Type B pancreatic cell (in vitro differentiated cells): Measurements from ENCODE around the gene RANBP3. TPM values are rescaled to one million over a fixed set of nuclear protein-coding genes. Genes with fewer than 3 reads are reported as not detected.

Experiments
- DNase-seq: peaks from one replicate; pipeline ENCODE4 v3.0.0; 2021; ENCODE audit warnings: mixed read lengths; ENCODE audit not compliant: unreplicated experiment; ENCODE audit errors: extremely low spot score
- H3K27ac Mint-ChIP-seq: 2 replicates; pipeline ENCODE4 v1.8.0; 2021; ENCODE audit warnings: mild to moderate bottlenecking, mixed read lengths
- H3K27me3 Mint-ChIP-seq: 2 replicates; pipeline ENCODE4 v1.8.0; 2021; ENCODE audit warnings: mixed read lengths
- H3K36me3 Mint-ChIP-seq: 2 replicates; pipeline ENCODE4 v1.8.0; 2021; ENCODE audit warnings: mixed read lengths
- H3K4me1 Mint-ChIP-seq: one replicate; pipeline ENCODE4 v1.8.0; 2021; ENCODE audit warnings: mixed read lengths; ENCODE audit not compliant: unreplicated experiment
- H3K4me3 Mint-ChIP-seq: 2 replicates; pipeline ENCODE4 v1.8.0; 2021; ENCODE audit warnings: mild to moderate bottlenecking, mixed read lengths
- H3K9me3 Mint-ChIP-seq: 2 replicates; pipeline ENCODE4 v1.8.0; 2021; ENCODE audit warnings: mixed read lengths
- total RNA-seq: library from RNA; stranded (reverse); gene quantifications from 2 replicates; pipeline ENCODE4 v1.2.1, GENCODE V29; 2021; ENCODE audit warnings: low replicate concordance
- TF ChIP-seq, protein P1 (sequence below): fragments of 200-600 bp; sonication (generic); conservative IDR thresholded peaks from 2 replicates; pipeline ENCODE4 v1.5.0; 2021; ENCODE audit warnings: antibody characterized with exemption, mild to moderate bottlenecking

The RANBP3 gene
- total RNA-seq, 1 donor from 2014 or later = 92.4 TPM

DNA sequence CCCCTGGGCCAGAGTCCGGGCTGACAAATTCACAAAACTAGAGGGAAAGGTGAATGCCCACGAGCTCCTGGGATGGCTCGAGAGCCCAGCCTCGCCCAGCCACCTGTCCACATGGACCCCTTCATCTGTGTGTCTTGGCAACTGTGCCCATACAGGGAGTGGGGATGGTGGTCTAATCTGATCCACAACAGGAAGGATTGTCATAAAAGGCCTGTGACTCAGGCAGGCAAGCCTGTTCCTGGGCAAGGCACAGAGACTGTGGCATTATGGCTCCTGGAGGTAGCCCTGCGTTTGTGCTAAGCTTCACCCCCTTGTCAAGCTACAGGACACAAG is 43.9 kb downstream of the RANBP3 start:
- no peaks in the 10 kb centered on the region for H3K27me3 Mint-ChIP-seq
- H3K4me1 Mint-ChIP-seq = peaks cover 29% of the 10 kb centered on the region

DNA sequence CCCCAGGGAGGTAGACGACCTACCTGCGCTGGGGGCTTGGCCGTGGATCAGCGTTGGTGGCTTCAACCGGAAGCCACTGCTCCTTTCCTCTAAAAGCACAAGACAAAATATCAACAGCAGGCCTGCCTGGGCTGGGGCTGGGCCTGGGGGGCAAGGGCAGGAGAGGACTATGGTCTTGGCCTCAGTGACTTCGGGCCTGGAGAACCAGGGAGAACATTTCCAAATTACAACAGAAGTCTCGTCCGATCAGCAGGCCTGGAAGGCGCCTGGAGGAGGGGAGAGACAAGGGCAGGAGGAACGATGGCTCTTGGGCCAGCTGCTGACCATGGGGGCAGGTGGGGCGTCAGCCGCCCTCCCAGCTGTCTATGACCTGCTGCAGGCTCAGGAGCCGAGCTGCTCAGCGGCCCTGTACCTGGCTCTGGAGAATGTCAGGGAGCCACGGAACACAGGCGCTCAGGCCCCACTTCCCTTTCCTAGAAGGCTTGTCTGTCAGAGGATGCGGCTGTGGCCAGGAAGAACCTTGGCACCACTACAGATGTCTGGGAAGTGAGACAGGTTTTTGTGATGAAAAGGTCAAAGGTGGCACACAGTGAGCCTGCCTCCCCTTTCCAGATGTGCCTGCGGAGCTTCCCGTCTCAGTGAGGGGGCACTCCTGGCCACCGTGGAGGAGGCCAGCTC is 44.4 kb downstream of the RANBP3 start:
- TF ChIP-seq, protein P1, sequence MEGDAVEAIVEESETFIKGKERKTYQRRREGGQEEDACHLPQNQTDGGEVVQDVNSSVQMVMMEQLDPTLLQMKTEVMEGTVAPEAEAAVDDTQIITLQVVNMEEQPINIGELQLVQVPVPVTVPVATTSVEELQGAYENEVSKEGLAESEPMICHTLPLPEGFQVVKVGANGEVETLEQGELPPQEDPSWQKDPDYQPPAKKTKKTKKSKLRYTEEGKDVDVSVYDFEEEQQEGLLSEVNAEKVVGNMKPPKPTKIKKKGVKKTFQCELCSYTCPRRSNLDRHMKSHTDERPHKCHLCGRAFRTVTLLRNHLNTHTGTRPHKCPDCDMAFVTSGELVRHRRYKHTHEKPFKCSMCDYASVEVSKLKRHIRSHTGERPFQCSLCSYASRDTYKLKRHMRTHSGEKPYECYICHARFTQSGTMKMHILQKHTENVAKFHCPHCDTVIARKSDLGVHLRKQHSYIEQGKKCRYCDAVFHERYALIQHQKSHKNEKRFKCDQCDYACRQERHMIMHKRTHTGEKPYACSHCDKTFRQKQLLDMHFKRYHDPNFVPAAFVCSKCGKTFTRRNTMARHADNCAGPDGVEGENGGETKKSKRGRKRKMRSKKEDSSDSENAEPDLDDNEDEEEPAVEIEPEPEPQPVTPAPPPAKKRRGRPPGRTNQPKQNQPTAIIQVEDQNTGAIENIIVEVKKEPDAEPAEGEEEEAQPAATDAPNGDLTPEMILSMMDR = no peak
- no peak overlapping the region for H3K4me3 Mint-ChIP-seq
- peaks cover 7% of the 10 kb centered on the region for H3K36me3 Mint-ChIP-seq
- peaks cover 29% of the 10 kb centered on the region for H3K4me1 Mint-ChIP-seq
- H3K27ac Mint-ChIP-seq = no peak overlapping the region
- no peak for DNase-seq
- no peaks in the 10 kb centered on the region for H3K9me3 Mint-ChIP-seq
- H3K27me3 Mint-ChIP-seq = no peaks in the 10 kb centered on the region

More for the DNA sequence above, 43.9 kb downstream of the RANBP3 start:
- TF ChIP-seq, protein P1 = no peak
- H3K4me3 Mint-ChIP-seq = no peak overlapping the region
- H3K36me3 Mint-ChIP-seq = peaks cover 3% of the 10 kb centered on the region
- no peaks in the 10 kb centered on the region for H3K9me3 Mint-ChIP-seq
- H3K27ac Mint-ChIP-seq = no peak overlapping the region
- DNase-seq = no peak

DNA sequence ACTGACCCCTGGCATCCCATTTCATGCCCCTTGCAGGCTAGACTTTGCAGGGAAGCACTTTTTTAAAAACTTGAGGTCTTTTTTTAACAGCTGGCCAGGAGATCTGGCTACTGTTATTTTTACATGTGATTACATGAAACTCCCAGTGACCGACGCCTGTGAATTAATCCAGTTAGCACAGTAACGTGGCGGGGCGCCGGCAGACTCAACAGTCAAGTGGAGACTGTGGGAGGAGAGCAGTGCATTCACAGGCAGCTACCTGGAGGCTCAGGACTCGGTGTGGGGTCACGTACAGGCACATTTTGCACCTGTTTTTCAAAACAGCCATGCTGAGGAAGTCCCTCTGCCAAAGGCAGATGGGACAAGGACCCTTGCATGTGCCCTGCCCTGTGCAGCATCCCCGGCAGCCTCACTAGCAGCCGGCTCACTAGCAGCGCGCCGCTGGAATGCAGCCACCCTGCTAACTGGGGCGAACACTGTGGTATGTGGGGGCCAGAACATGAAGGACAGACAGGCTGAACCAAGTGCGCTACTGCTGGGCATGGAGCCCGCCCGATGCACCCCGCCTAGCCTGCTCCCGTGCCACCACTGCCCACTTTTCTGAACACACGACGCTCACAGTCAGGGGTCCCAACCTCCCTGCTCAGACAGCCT is 45.2 kb downstream of the RANBP3 start:
- H3K36me3 Mint-ChIP-seq = peaks cover 13% of the 10 kb centered on the region
- no peak for DNase-seq
- H3K27me3 Mint-ChIP-seq = no peaks in the 10 kb centered on the region
- TF ChIP-seq, protein P1 = no peak
- H3K4me1 Mint-ChIP-seq = peaks cover 26% of the 10 kb centered on the region
- no peak overlapping the region for H3K4me3 Mint-ChIP-seq
- no peak overlapping the region for H3K27ac Mint-ChIP-seq
- H3K9me3 Mint-ChIP-seq = no peaks in the 10 kb centered on the region

DNA sequence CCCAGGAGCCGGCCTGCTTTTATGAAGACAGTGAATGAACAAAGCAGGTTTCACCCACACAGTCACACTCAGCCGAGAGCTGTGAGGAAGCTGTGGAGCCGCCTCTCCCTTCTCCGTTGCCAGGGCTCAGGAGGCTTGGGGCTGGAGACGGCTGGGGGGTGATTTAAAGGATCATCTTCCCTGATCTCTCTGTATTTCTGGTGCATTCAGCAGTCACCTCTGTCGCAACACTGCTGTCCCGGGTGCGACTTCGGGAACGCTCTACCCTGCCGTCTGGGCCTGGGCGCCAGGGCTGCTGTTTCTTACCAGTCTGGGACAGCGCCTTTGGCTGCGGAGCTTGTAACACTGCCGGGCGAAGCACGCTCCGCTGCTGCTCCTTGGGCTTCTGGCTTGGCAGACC is 45.8 kb downstream of the RANBP3 start:
- Mint-ChIP-seq H3K27me3 (no peaks in the 10 kb centered on the region), H3K4me3 (no peak overlapping the region), H3K4me1 (peaks cover 22% of the 10 kb centered on the region), H3K36me3 (peaks cover 10% of the 10 kb centered on the region), H3K27ac (no peak overlapping the region), H3K9me3 (no peaks in the 10 kb centered on the region)
- TF ChIP-seq, protein P1 = no peak
- no peak for DNase-seq

DNA sequence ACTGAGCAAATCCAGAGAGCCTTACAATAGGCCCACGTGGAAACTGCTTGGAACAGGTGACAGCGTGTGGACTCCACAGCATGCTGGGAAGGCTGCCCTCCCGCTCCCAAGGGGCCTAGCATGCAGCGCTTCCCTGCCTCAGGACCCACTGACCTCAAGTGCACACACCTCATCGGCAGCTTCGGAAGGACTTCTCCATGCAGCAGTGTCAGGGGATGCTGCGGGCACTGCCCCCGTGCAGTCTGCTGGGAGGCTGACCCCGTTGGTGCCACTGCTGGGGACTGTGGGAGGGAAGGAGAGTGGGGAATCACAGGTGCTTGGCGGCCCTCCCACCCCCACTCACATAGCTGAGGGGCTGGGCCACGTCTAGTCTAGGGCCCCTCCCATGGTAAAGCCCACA is 46.7 kb downstream of the RANBP3 start:
- Mint-ChIP-seq H3K4me3 (no peak overlapping the region), H3K9me3 (no peaks in the 10 kb centered on the region), H3K4me1 (peaks cover 21% of the 10 kb centered on the region), H3K36me3 (peaks cover 10% of the 10 kb centered on the region), H3K27me3 (no peaks in the 10 kb centered on the region), H3K27ac (peak overlapping the region; percentile 65)
- DNase-seq = no peak
- TF ChIP-seq, protein P1 = no peak
